ENCODE results near the gene VKORC1L1. TPM values are rescaled to one million over a fixed set of nuclear protein-coding genes. Genes with fewer than 3 reads are reported as not detected.
A peak's percentile ranks its signal among the peaks of the same experiment; 100 is the strongest.

VKORC1L1 gene
- total and polyA plus RNA-seq, 5 donors: 6.8 to 21.2 (median 15.6) TPM

DNA sequence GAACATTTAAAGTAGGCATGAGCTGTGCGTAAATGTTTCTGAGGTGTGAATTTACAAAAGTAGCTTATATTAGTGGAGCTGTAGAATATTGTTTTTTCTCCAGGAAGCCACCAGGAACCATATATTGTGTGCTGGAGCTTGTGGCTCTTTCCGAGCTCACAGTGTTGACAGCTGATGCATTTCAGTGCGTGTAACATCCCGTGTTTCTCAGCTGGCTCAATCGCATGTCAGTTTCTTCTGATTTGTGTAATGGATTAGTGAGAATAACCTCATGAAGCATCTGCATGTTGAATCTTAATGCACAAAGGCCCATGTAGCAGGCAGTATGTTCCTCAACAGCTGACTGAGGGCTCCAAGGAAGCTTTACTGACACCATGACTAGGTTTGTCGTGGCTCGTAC is 39.4 kb downstream of the VKORC1L1 start:
- DNase-seq (no peak), ATAC-seq (no peak)
- Histone ChIP-seq H3K9me3 (ENCODE audit: control insufficient read depth, low read length) (no peaks in the 10 kb centered on the region), H3K27me3 (ENCODE audit: control insufficient read depth, insufficient read depth) (no peaks in the 10 kb centered on the region), H3K4me3 (ENCODE audit: low read length) (no peak overlapping the region), H3K4me1 (ENCODE audit: control insufficient read depth, insufficient read depth, low read length) (no peaks in the 10 kb centered on the region), H3K27ac (ENCODE audit: low read length) (no peak overlapping the region)
- 86% methylated on average over 7 of the region's 7 CpGs for WGBS
- intact Hi-C loops (cut with DNase I): no loop called here

DNA sequence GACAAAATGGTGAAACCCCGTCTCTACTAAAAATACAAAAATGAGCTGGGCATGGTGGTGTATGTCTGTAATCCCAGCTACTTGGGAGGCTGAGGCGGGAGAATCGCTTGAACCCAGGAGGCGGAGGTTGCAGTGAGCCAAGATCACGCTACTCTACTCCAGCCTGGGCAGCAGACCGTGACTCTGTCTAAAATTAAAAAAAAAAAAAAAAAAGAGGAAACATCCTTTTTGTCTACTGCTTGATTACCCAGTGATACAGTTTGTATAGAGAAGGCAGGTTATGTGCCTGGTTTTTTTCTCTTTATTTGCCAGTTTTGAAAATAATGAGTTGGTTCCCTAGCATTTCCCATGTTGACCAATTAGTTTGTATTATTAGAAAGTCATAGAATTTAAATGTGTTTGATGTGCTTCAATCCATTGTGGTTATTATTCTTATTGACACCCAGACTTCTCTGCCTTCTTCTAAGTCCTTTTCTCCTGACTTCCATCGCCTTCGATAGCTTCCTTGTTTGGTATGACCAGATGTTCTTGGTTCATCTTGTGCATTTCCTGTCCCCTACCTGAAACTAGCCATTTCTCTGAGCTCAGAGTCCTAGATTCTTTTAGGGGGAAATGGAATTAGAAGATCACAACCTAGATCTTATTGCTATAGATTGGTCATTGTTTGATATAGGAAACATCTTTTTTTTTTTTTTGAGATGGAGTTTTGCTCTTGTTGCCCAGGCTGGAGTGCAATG is 43.2 kb downstream of the VKORC1L1 start:
- intact Hi-C loops (cut with DNase I): no loop called here
- 94% methylated on average over 8 of the region's 8 CpGs for WGBS
- ATAC-seq: no peak

DNA sequence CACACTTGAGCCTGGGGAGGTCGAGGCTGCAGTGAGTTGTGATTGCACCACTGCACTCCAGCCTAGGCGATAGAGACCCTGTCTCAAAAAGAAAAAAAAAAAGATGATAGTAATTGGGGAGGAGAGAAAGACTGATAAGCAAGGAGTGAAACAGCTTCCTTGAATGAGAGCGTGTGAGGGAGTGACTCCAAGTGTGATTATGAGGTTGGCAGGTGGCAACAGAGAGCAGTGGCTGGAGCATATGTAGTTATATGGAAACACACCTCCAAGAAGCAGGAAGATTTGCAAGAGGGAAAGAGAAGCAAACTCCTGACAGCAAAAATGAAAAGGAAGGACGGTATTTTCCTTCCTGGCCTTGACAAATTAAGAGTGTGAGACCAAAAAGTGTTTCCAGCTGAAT is 50.4 kb downstream of the VKORC1L1 start:
- intact Hi-C loops (cut with DNase I): loop anchor here in 1 of 4 donors (10.0 kb wide), 1 partner anchor 61 kb away; the partner anchor contains the start of gene GUSB
- Histone ChIP-seq H3K4me3 (ENCODE audit: low read length) (no peak overlapping the region), H3K27ac (ENCODE audit: low read length) (no peak overlapping the region), H3K4me1 (ENCODE audit: control insufficient read depth, insufficient read depth, low read length) (peaks cover 3% of the 10 kb centered on the region), H3K9me3 (ENCODE audit: control insufficient read depth, low read length) (no peaks in the 10 kb centered on the region), H3K27me3 (ENCODE audit: control insufficient read depth, insufficient read depth) (no peaks in the 10 kb centered on the region)
- ATAC-seq (no peak), DNase-seq (no peak)
- 87% methylated on average over 4 of the region's 4 CpGs for WGBS

More for the DNA sequence above, 43.2 kb downstream of the VKORC1L1 start:
- Histone ChIP-seq H3K9me3 (ENCODE audit: control insufficient read depth, low read length) (no peaks in the 10 kb centered on the region), H3K4me3 (ENCODE audit: low read length) (no peak overlapping the region), H3K27me3 (ENCODE audit: control insufficient read depth, insufficient read depth) (no peaks in the 10 kb centered on the region), H3K27ac (ENCODE audit: low read length) (no peak overlapping the region), H3K4me1 (ENCODE audit: control insufficient read depth, insufficient read depth, low read length) (no peaks in the 10 kb centered on the region)
- DNase-seq: no peak

DNA sequence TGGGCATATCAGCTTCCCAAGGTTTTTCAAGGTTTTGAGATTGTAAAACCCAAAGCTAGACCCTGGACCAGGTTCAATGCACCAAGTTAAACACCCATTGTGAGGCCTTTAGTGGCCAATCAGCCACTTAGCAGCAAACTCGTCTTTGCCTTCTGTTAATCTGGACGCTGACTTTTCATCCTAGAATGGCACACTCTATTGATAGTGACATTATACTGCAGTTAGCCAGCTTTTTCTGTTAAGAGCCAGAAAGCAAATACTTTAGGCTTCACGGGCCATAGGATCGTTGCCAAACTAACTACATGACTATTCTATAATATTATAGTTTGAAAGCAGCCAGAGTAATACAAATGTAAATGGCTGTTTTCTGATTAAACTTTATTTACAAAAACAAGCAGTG is 51.3 kb downstream of the VKORC1L1 start:
- no peaks in the 10 kb centered on the region for H3K9me3 ChIP-seq (ENCODE audit: control insufficient read depth, low read length)
- H3K27ac ChIP-seq (ENCODE audit: low read length): no peak overlapping the region
- no peak for DNase-seq
- H3K4me1 ChIP-seq (ENCODE audit: control insufficient read depth, insufficient read depth, low read length): peaks cover 3% of the 10 kb centered on the region
- intact Hi-C loops (cut with DNase I): loop anchor here in 1 of 4 donors (10.0 kb wide), 1 partner anchor 61 kb away; the partner anchor contains the start of gene GUSB
- H3K27me3 ChIP-seq (ENCODE audit: control insufficient read depth, insufficient read depth): no peaks in the 10 kb centered on the region
- WGBS: 63% methylated on average over 4 of the region's 4 CpGs
- no peak overlapping the region for H3K4me3 ChIP-seq (ENCODE audit: low read length)
- ATAC-seq: no peak

DNA sequence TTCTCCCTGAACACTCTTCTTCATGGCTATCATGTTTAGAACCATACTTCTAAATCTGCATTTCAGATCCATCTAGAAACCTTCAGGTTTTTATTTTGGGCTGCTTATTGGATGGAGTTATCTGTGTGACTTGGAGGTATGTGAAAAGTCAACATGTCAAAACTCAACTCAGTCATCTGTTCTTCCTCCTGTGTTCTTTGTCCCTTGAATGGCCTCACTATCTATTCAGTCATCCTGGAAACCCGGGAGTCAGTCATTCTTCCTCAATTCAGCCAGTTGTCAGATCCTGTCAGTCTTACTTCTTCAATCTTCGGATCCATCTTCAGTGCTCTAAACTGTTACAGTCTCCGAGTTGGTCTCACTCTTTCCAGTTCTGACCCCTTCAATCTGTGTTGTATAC is 52.2 kb downstream of the VKORC1L1 start:
- intact Hi-C loops (cut with DNase I): loop anchor here in 1 of 4 donors (10.0 kb wide), 1 partner anchor 60 kb away; the partner anchor contains the start of gene GUSB
- WGBS: 63% methylated on average over 3 of the region's 3 CpGs

DNA sequence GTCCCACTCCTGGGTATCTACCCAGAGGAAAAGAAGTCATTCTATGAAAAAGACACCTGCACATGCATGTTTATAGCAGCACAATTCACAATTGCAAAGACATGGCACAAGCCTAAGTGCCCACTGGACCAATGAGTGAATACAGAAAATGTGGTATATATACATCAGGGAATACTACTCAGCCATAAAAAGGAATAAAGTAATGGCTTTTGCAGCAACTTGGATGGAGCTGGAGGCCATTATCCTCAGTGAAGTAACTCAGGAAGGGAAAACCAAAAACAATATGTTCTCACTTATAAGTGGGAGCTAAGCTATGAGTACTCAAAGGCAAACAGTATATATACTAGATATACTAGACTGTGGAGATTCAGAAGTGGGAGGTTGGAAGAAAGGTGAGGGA is 53.7 kb downstream of the VKORC1L1 start:
- Histone ChIP-seq H3K27me3 (ENCODE audit: control insufficient read depth, insufficient read depth) (no peaks in the 10 kb centered on the region), H3K9me3 (ENCODE audit: control insufficient read depth, low read length) (no peaks in the 10 kb centered on the region), H3K4me1 (ENCODE audit: control insufficient read depth, insufficient read depth, low read length) (peaks cover 3% of the 10 kb centered on the region), H3K4me3 (ENCODE audit: low read length) (no peak overlapping the region), H3K27ac (ENCODE audit: low read length) (no peak overlapping the region)
- DNase-seq (no peak), ATAC-seq (no peak)
- intact Hi-C loops (cut with DNase I): loop anchor here in 1 of 4 donors (10.0 kb wide), 1 partner anchor 58 kb away; the partner anchor contains the start of gene GUSB

More for the DNA sequence above, 52.2 kb downstream of the VKORC1L1 start:
- H3K27me3 ChIP-seq (ENCODE audit: control insufficient read depth, insufficient read depth): no peaks in the 10 kb centered on the region
- no peak overlapping the region for H3K27ac ChIP-seq (ENCODE audit: low read length)
- H3K9me3 ChIP-seq (ENCODE audit: control insufficient read depth, low read length): no peaks in the 10 kb centered on the region
- no peak overlapping the region for H3K4me3 ChIP-seq (ENCODE audit: low read length)
- H3K4me1 ChIP-seq (ENCODE audit: control insufficient read depth, insufficient read depth, low read length): peaks cover 3% of the 10 kb centered on the region
- ATAC-seq (no peak), DNase-seq (no peak)

DNA sequence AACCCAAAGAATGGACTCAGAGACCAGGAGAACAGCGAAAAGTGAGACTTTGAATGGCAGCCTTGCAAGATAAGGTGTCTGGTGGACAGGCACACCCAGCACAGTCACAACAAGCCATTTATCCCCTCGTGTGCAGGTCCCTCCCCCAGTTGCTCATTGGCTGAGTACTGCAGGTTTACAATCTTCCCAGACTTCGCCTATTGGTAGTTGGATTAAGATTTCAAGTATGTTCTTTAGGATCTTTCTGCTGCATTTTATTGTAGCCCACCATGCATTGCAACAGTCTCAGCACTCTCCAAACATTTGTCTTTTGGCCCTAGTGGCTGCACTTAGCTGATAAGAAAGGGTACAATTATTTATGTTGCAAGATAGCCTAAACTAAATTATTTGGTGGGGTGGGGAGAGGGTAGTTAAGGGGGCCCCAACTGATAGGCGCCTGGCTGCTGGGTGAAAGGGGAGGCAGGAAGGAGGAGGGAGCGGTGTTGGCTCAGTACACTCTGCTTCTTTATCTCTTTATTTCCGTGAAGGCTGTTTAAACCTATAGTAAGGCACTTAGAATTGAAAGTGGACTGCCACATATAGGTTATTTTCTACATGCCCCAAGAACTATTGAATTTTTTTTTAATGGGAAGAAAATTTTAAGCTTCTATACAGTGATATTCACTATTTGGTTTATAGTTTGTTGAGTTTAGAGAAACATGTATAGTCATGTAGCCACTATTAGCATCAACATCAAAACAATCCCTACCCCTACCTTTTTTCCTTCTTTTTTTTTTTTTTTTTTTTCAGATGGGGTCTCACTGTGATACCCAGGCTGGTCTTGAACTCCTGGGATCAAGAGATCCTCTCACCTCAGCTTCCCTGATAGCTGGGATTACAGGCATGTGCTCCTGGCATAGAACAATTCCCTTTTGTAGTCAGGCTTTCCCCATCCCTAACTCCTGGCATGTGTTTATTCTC is 54.9 kb downstream of the VKORC1L1 start:
- no peak overlapping the region for H3K27ac ChIP-seq (ENCODE audit: low read length)
- 43% methylated on average over 6 of the region's 6 CpGs for WGBS
- no peaks in the 10 kb centered on the region for H3K9me3 ChIP-seq (ENCODE audit: control insufficient read depth, low read length)
- peaks cover 3% of the 10 kb centered on the region for H3K4me1 ChIP-seq (ENCODE audit: control insufficient read depth, insufficient read depth, low read length)
- no peaks in the 10 kb centered on the region for H3K27me3 ChIP-seq (ENCODE audit: control insufficient read depth, insufficient read depth)
- ATAC-seq: peak; percentile 26 to 69
- intact Hi-C loops (cut with DNase I): loop anchor here in 1 of 4 donors (10.0 kb wide), 1 partner anchor 57 kb away; the partner anchor contains the start of gene GUSB
- H3K4me3 ChIP-seq (ENCODE audit: low read length): no peak overlapping the region
- DNase-seq: peak in 1 of 3 donors; percentile 33

DNA sequence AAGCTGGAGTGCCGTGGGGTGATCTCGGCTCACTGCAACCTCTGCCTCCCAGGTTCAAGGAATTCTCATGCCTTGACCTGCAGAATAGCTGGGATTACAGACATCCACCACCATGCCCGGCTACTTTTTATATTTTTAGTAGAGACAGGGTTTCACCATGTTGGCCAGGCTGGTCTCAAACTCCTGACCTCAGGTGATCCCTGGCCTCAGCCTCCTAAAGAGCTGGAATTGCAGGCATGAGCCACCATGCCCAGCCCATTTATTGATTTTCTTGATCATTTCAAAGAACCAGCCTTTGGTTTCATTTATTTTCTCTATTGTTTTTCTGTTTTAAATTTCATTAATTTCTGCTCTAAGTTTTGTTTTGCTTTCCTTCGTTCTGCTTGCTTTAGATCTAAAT is 58.8 kb downstream of the VKORC1L1 start:
- no peaks in the 10 kb centered on the region for H3K27me3 ChIP-seq (ENCODE audit: control insufficient read depth, insufficient read depth)
- no peaks in the 10 kb centered on the region for H3K4me1 ChIP-seq (ENCODE audit: control insufficient read depth, insufficient read depth, low read length)
- WGBS: 91% methylated on average over 4 of the region's 4 CpGs
- H3K9me3 ChIP-seq (ENCODE audit: control insufficient read depth, low read length): no peaks in the 10 kb centered on the region
- no peak overlapping the region for H3K4me3 ChIP-seq (ENCODE audit: low read length)
- H3K27ac ChIP-seq (ENCODE audit: low read length): no peak overlapping the region
- ATAC-seq: no peak
- intact Hi-C loops (cut with DNase I): no loop called here
- DNase-seq: no peak

DNA sequence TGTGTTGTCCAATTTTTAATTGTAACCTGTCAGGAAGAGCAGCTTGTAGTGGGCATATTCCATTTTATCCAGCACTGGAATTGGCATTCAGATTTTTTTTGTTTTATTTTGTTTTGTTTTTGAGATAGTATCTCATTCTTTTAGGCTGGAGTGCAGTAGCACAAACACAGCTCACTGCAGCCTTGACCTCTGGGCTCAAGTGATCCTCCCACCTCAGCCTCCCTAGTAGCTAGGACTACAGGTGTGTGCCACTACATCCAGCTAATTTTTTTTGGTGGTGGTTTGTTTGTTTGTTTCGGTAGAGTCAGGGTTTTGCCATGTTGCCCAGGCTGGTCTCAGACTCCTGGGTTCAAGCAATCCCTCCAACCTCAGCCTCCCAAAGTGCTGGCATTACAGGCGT is 64.4 kb downstream of the VKORC1L1 start:
- intact Hi-C loops (cut with DNase I): no loop called here
- H3K27me3 ChIP-seq (ENCODE audit: control insufficient read depth, insufficient read depth): no peaks in the 10 kb centered on the region
- H3K4me3 ChIP-seq (ENCODE audit: low read length): no peak overlapping the region
- ATAC-seq: no peak
- no peak overlapping the region for H3K27ac ChIP-seq (ENCODE audit: low read length)
- no peak for DNase-seq
- peaks cover 1% of the 10 kb centered on the region for H3K4me1 ChIP-seq (ENCODE audit: control insufficient read depth, insufficient read depth, low read length)
- WGBS: 99% methylated on average over 2 of the region's 2 CpGs
- no peaks in the 10 kb centered on the region for H3K9me3 ChIP-seq (ENCODE audit: control insufficient read depth, low read length)

DNA sequence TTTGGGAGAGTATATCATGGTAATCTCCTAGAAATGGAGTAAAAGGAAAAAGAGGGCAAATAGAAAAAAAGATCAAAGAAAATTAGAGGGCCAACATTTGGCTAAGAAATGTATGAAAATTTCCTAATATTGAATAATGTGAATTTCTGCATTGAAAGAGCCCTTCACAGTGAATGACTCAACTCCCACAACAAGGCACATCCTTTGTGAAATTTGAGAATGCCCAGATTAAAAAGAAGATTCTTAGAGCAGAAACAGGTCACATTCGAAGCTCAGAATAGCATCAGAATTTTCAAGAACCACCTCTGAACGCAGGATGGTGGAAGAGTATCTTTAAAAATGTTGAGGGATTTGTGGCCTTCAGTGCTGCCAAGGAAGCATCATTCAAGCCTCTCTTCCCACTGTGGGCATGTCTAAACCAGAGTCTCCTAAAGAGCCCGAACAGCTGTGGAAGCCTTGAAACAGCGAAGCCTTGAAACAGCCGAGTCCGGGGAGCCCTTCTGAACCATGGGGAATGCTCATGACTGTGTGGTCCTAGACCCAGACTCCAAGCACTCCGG is 65.5 kb downstream of the VKORC1L1 start:
- Histone ChIP-seq H3K4me1 (ENCODE audit: control insufficient read depth, insufficient read depth, low read length) (peaks cover 1% of the 10 kb centered on the region), H3K27me3 (ENCODE audit: control insufficient read depth, insufficient read depth) (no peaks in the 10 kb centered on the region), H3K4me3 (ENCODE audit: low read length) (no peak overlapping the region), H3K9me3 (ENCODE audit: control insufficient read depth, low read length) (no peaks in the 10 kb centered on the region), H3K27ac (ENCODE audit: low read length) (no peak overlapping the region)
- no peak for DNase-seq
- 95% methylated on average over 7 of the region's 7 CpGs for WGBS
- intact Hi-C loops (cut with DNase I): no loop called here
- ATAC-seq: no peak

Measured in right cardiac atrium (tissue), 5 donors.